GM12872 (cell line): ENCODE results near the gene MREG.

Source experiments
- TF ChIP-seq, protein P1 (sequence below): IDR thresholded peaks from 3 replicates; pipeline ENCODE4 v1.5.1; 2011; ENCODE audit warnings: low read depth, mild to moderate bottlenecking, low read length, moderate library complexity; ENCODE audit not compliant: insufficient read depth

MREG gene

DNA sequence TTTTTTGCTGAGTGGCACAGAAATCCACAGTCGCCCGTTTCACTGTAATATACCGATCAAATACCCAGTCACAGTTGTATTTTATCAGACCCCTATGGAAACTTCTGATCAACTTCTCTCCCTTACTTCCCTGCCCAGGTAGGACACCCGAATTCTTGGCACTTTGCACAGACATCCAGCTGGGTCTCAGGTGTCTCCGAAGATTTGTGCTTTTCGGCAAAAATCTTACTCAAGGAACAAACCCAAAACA is 596 bp downstream of the MREG start:
- TF ChIP-seq, protein P1, sequence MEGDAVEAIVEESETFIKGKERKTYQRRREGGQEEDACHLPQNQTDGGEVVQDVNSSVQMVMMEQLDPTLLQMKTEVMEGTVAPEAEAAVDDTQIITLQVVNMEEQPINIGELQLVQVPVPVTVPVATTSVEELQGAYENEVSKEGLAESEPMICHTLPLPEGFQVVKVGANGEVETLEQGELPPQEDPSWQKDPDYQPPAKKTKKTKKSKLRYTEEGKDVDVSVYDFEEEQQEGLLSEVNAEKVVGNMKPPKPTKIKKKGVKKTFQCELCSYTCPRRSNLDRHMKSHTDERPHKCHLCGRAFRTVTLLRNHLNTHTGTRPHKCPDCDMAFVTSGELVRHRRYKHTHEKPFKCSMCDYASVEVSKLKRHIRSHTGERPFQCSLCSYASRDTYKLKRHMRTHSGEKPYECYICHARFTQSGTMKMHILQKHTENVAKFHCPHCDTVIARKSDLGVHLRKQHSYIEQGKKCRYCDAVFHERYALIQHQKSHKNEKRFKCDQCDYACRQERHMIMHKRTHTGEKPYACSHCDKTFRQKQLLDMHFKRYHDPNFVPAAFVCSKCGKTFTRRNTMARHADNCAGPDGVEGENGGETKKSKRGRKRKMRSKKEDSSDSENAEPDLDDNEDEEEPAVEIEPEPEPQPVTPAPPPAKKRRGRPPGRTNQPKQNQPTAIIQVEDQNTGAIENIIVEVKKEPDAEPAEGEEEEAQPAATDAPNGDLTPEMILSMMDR = no peak

DNA sequence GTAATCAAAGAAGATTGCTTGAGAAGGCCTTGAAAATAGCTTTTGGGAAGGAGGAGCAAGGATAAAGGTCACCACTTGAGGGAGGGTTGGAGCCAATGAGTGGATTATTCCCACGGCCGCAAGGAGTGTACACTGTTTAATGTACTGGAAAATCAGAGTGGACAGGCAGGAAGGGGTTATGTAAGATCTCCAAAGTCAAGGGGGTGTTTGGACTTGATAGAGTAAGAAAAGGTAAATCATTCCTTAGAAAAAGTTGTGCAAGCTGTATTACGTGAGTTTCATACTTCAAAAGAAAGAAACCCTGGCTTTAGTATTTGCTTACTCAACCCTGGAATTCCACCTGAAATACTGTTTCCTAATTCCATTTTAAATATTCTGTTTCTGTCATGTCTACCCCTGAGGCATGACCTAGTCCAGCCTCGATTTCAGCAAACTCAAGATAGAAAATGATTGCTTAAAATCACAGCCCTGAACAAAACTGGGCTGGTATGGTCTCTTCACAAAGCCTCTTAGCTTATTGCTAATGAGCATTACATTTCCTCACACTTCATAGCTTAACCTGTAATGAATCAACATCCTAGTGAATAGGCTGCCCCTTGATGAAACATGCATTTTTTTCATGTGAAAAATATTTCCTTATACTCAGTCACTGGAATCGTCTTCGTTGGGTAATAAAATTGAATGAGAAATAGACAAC is 1.1 kb downstream of the MREG start:
- TF ChIP-seq, protein P1 = no peak

DNA sequence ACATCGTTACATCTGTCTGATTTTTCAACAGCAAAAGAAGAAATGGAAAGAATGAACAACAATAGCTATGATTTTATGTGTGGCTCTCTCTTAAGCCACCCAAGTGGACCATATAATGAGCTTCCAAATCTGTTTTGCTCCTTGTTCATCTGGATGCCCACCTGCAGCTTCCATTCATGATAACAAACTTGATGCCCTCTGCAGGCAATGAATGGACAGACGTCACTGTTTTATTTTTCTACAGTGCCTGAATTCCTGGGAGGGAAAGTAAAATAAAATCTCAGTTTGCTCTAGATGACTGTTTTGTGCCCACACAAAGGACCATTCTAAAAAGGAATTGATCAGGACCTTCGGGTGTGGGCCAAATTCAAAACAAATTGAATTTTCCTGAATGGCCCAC is 5.0 kb downstream of the MREG start:
- TF ChIP-seq, protein P1 = no peak

DNA sequence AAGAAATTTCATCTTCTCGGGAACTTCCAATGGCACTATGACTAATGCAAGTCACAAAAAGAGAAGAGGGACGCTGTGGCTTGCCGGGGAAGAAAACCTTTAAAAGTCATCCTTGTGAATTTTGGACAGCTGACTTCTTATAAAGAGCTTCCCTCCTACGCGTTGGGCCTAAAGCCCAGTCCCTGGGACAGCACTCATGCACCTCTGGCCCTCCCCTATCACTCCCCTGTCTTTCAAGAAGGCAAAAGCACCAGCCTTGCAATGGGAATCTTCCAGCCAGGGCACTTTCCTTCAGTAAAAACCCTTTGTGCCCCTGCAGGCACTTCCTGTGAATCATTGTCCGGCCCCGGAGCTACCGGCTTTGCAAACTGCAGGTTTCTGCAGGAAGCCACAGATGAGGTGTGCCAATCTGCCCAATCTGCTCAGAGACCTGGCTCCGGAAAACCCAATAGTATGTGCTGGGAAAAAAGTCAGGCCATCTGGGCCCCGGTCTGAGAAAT is 7.1 kb downstream of the MREG start:
- TF ChIP-seq, protein P1 = 0 out of 3 replicates have a peak, but pooled peaks have one; percentile 18

DNA sequence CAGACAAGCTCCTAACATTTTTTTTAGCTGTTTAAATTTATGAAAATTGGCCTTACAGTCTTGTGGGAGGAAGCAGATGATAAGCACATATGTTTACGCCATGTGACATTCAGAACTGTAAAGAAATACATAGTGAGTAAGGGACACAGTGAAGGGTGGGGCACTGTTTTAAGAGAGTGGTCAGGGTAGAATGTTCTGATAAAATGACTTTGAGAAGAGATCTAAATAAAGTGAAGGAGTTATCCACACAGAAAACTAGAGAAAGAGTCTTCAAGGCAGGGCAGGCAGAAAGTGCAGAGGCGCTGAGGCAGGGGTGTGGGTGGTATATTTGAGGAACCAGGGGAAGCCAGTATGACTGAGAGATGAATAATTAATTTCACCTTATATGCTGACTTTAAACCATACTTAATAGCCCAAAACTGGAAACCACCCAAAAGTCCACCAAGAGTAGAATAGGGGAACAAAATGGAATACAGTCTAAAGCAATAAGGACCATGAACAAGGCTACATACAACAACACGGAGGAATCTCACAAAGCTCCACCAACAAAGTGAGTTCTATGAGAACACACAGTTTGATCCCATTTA is 8.6 kb downstream of the MREG start:
- TF ChIP-seq, protein P1 = no peak

DNA sequence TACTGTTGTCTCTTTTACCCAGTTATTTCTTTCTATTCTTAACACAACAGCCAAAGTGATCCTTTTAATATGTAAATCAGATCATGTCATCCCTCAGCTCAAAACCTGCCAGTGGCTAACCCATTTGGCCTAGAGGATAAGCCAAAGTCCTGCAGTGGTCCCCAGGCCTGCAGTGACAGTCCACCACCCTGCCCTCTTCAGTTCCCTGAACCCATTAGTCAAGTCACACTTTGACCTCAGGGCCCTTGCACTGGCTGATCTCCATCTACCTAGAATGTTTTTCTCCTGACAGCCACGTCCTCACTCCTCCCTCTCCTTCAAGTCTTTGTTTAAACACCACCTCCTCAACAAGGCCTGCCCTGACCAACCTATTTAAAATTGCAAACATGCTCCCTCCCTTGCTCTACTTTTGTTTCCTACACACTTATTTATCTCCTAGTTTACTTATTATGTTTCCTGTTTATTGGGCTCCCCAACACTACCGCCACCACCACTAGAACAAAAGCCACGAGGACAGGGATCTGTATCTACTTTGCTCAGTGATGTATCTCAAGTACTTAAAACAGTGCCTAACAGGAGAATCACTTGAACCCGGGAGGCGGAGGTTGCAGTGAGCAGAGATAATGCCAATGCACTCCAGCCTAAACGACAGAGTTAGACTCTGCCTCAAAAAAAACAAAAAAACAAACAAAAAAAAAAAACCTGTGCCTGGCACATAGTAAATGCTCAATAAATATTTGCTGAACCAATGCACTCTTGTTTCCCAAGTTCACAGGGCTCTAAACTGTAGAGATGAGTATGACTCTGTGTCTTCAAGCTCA is 9.3 kb downstream of the MREG start:
- TF ChIP-seq, protein P1 = no peak

DNA sequence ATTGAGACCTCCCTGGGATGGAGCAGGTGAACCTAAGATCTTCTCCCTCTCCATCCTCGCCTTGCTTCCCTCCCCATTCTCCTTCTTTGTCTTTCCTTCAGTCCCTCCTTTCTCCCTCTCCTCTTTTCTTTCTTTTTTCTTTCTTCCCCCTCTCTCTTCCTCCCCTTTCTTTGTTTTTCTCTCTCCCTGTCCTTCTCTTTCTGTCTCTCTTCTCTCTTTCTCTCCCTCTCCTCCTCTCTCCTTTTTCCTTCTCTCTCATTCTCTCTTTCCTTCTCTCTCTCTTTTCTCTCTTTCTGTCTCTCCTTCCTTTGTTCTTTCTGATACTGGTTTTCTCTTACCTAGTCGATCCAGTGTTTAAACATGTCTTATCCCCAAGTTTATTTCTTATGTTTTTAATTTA is 10.7 kb downstream of the MREG start:
- TF ChIP-seq, protein P1 = no peak
